H1 (cell line): ENCODE measurements around the gene PACSIN2. TPM values are rescaled to one million over a fixed set of nuclear protein-coding genes. Genes with fewer than 3 reads are reported as not detected.

Source experiments
- GABPA ChIP-seq: IDR thresholded peaks from 2 replicates; pipeline ENCODE4 v1.6.1; 2011; ENCODE audit warnings: mild to moderate bottlenecking, low read length, moderate library complexity, borderline replicate concordance; ENCODE audit not compliant: insufficient read depth
- RNF2 ChIP-seq: fragments of 200-900, 300-1000 bp; sonication (generic); IDR thresholded peaks from 2 replicates; pipeline ENCODE4 v1.7.1; 2016; ENCODE audit warnings: borderline replicate concordance, low read depth, mild to moderate bottlenecking, antibody characterized with exemption, low read length; ENCODE audit not compliant: poor library complexity, severe bottlenecking; ENCODE audit errors: missing control alignments
- polyA plus RNA-seq, 7 experiments: library from polyadenylated mRNA; depleted of rRNA in 3 of 7; stranded (reverse) in 5 of 7; unstranded in 2 of 7; fragments of >200 nt in 5 of 7; fragments of 200-250 nt in 2 of 7; gene quantifications; 1 replicate in 5 of 7; 2 replicates in 1 of 7; 4 replicates in 1 of 7; pipeline versions ENCODE4 v1.2.1 to v1.2.3, GENCODE V29; 2011 to 2013; ENCODE audit warnings: missing spikeins in 2 of 7, mixed read lengths in 2 of 7
- total RNA-seq: library from RNA; stranded (reverse); fragmentation: NEBNext Ultra II Directional; extraction: Animal tissue kit (Norgen Biotek cat#: 25700); gene quantifications from 2 replicates; pipeline ENCODE4 v1.2.1, GENCODE V29; 2021
- TF ChIP-seq, protein P1 (sequence below): fragments of 300-600 bp; sonication (generic); IDR thresholded peaks from 2 replicates; pipeline ENCODE4 v1.7.1; 2012; ENCODE audit warnings: low read length, moderate library complexity, mild to moderate bottlenecking, inconsistent platforms; ENCODE audit not compliant: insufficient replicate concordance

PACSIN2 gene
- total and polyA plus RNA-seq, 2 of the 8 experiments (the other 6 are each of a cell fraction or from before 2014, with no cell fraction given): 44.8 to 64.2 TPM

DNA sequence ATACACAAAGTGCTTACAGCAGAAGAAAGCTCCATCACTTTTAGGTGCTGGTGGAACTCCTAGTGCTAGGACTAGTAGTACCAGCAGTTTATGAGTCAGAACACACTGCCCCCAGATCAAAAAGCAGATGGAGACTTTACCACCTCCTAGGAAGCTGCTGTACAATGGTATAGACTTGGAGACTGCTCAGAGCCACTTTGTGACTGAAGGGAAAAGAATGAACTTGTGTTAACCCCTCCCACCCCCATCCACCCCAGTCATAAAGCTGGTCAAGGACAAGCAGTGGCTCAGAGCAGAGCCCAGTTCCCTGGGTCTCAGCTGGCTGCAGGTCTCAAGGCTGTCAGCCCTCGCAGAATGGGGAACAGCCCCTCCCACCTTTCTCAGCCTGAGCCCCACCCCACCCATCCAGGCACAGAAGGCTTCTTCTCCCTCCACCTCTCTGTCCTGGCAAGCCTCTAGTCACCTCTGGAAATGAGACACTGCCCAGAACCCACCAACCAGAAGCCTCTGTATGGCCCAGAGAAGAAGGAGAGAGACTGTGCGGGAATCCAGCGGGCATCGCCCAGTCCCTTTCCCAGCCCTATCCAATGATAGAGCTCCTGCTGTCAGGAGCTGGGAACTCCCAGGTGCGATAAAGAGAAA lies 23.8 kb downstream of the PACSIN2 start (continued):
- TF ChIP-seq, protein P1, sequence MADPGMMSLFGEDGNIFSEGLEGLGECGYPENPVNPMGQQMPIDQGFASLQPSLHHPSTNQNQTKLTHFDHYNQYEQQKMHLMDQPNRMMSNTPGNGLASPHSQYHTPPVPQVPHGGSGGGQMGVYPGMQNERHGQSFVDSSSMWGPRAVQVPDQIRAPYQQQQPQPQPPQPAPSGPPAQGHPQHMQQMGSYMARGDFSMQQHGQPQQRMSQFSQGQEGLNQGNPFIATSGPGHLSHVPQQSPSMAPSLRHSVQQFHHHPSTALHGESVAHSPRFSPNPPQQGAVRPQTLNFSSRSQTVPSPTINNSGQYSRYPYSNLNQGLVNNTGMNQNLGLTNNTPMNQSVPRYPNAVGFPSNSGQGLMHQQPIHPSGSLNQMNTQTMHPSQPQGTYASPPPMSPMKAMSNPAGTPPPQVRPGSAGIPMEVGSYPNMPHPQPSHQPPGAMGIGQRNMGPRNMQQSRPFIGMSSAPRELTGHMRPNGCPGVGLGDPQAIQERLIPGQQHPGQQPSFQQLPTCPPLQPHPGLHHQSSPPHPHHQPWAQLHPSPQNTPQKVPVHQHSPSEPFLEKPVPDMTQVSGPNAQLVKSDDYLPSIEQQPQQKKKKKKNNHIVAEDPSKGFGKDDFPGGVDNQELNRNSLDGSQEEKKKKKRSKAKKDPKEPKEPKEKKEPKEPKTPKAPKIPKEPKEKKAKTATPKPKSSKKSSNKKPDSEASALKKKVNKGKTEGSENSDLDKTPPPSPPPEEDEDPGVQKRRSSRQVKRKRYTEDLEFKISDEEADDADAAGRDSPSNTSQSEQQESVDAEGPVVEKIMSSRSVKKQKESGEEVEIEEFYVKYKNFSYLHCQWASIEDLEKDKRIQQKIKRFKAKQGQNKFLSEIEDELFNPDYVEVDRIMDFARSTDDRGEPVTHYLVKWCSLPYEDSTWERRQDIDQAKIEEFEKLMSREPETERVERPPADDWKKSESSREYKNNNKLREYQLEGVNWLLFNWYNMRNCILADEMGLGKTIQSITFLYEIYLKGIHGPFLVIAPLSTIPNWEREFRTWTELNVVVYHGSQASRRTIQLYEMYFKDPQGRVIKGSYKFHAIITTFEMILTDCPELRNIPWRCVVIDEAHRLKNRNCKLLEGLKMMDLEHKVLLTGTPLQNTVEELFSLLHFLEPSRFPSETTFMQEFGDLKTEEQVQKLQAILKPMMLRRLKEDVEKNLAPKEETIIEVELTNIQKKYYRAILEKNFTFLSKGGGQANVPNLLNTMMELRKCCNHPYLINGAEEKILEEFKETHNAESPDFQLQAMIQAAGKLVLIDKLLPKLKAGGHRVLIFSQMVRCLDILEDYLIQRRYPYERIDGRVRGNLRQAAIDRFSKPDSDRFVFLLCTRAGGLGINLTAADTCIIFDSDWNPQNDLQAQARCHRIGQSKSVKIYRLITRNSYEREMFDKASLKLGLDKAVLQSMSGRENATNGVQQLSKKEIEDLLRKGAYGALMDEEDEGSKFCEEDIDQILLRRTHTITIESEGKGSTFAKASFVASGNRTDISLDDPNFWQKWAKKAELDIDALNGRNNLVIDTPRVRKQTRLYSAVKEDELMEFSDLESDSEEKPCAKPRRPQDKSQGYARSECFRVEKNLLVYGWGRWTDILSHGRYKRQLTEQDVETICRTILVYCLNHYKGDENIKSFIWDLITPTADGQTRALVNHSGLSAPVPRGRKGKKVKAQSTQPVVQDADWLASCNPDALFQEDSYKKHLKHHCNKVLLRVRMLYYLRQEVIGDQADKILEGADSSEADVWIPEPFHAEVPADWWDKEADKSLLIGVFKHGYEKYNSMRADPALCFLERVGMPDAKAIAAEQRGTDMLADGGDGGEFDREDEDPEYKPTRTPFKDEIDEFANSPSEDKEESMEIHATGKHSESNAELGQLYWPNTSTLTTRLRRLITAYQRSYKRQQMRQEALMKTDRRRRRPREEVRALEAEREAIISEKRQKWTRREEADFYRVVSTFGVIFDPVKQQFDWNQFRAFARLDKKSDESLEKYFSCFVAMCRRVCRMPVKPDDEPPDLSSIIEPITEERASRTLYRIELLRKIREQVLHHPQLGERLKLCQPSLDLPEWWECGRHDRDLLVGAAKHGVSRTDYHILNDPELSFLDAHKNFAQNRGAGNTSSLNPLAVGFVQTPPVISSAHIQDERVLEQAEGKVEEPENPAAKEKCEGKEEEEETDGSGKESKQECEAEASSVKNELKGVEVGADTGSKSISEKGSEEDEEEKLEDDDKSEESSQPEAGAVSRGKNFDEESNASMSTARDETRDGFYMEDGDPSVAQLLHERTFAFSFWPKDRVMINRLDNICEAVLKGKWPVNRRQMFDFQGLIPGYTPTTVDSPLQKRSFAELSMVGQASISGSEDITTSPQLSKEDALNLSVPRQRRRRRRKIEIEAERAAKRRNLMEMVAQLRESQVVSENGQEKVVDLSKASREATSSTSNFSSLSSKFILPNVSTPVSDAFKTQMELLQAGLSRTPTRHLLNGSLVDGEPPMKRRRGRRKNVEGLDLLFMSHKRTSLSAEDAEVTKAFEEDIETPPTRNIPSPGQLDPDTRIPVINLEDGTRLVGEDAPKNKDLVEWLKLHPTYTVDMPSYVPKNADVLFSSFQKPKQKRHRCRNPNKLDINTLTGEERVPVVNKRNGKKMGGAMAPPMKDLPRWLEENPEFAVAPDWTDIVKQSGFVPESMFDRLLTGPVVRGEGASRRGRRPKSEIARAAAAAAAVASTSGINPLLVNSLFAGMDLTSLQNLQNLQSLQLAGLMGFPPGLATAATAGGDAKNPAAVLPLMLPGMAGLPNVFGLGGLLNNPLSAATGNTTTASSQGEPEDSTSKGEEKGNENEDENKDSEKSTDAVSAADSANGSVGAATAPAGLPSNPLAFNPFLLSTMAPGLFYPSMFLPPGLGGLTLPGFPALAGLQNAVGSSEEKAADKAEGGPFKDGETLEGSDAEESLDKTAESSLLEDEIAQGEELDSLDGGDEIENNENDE: no peak
- TF ChIP-seq RNF2 (no peak), GABPA (no peak)
